Tibial artery (tissue), 4 donors: Measurements from ENCODE around the gene ACCSL.

Experiments used
- DNase-seq, 2 donors: peaks; one replicate each; pipeline ENCODE4 v3.0.0-alpha.2; 2019
- H3K27ac ChIP-seq, 2 donors: fragments of 200-600 bp; sonication (generic) in 1 of 2; 1 replicate in 1 of 2; 2 replicates in 1 of 2; pipeline ENCODE4 v1.5.1; 2018 to 2019; ENCODE audit warnings: mild to moderate bottlenecking in 1 of 2
- H3K27me3 ChIP-seq, 2 donors: fragments of 200-600 bp; sonication (generic) in 1 of 2; one replicate each; pipeline versions ENCODE4 v1.5.1 to v1.6.0; 2016 to 2019
- H3K36me3 ChIP-seq, 3 donors: fragments of 200-600 bp; sonication (generic) in 2 of 3; one replicate each; pipeline ENCODE4 v1.5.1; 2016 to 2019; ENCODE audit warnings: mild to moderate bottlenecking in 2 of 3
- H3K4me1 ChIP-seq, 4 donors: fragments of 200-600 bp; sonication (generic) in 2 of 4; 1 replicate in 3 of 4; 2 replicates in 1 of 4; pipeline ENCODE4 v1.5.1; 2016 to 2019
- H3K4me3 ChIP-seq, 2 donors: fragments of 200-600 bp; sonication (generic) in 1 of 2; 1 replicate in 1 of 2; 2 replicates in 1 of 2; pipeline ENCODE4 v1.5.1; 2018 to 2019; ENCODE audit warnings: mild to moderate bottlenecking in 2 of 2
- H3K9me3 ChIP-seq, 3 donors: fragments of 200-600 bp; sonication (generic) in 1 of 3; one replicate each; pipeline ENCODE4 v1.5.1; 2016 to 2019
- intact Hi-C: fragments of 100-400 bp; cut with DNase I; formaldehyde crosslinking; loops from one replicate; pipeline ENCODE4 v1.15.0; 2023; ENCODE audit warnings: low total_unique reads
- TF ChIP-seq, protein P1 (sequence below), 2 experiments: fragments of 200-600 bp in 1 of 2; fragments of 450-650 bp in 1 of 2; IDR thresholded peaks; one replicate each; pipeline ENCODE4 v1.5.1; 2017 to 2019; ENCODE audit warnings: antibody characterized with exemption in 2 of 2, mild to moderate bottlenecking in 1 of 2, moderate library complexity in 1 of 2

ACCSL gene

DNA sequence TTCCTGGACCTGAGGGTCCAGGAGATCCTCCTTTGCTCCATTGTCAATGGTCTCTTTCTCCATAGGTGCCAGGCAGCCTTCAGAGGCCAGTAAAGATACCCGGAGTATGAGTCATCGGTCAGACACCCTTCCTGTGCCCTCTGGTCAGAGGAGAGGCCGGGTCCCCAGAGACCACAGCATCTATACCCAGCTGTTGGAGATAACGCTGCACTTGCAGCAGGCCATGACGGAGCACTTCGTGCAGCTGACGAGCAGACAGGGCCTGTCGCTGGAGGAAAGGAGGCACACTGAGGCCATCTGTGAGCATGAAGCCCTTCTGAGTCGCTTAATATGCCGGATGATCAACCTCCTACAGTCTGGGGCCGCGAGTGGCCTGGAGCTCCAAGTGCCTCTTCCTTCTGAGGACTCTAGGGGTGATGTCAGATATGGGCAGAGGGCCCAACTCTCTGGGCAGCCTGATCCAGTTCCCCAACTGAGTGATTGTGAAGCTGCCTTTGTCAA is at the start of gene ACCSL:
Gene ACCSL (plus strand): TSS at position 51 of the 501 bp plus-strand sequence. CDS start 56 bp downstream, at position 107.
- Histone ChIP-seq H3K36me3 (no peaks in the 10 kb centered on the region), H3K27me3 (no peaks in the 10 kb centered on the region), H3K9me3 (no peaks in the 10 kb centered on the region), H3K27ac (no peak within 1 kb of the TSS), H3K4me1 (no peaks in the 10 kb centered on the region), H3K4me3 (no peak within 1 kb of the TSS)
- TF ChIP-seq, protein P1, sequence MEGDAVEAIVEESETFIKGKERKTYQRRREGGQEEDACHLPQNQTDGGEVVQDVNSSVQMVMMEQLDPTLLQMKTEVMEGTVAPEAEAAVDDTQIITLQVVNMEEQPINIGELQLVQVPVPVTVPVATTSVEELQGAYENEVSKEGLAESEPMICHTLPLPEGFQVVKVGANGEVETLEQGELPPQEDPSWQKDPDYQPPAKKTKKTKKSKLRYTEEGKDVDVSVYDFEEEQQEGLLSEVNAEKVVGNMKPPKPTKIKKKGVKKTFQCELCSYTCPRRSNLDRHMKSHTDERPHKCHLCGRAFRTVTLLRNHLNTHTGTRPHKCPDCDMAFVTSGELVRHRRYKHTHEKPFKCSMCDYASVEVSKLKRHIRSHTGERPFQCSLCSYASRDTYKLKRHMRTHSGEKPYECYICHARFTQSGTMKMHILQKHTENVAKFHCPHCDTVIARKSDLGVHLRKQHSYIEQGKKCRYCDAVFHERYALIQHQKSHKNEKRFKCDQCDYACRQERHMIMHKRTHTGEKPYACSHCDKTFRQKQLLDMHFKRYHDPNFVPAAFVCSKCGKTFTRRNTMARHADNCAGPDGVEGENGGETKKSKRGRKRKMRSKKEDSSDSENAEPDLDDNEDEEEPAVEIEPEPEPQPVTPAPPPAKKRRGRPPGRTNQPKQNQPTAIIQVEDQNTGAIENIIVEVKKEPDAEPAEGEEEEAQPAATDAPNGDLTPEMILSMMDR (IDR thresholded peaks at IDR 0.05), result no peak
- intact Hi-C loops, result no loop called here
- no peak for DNase-seq

DNA sequence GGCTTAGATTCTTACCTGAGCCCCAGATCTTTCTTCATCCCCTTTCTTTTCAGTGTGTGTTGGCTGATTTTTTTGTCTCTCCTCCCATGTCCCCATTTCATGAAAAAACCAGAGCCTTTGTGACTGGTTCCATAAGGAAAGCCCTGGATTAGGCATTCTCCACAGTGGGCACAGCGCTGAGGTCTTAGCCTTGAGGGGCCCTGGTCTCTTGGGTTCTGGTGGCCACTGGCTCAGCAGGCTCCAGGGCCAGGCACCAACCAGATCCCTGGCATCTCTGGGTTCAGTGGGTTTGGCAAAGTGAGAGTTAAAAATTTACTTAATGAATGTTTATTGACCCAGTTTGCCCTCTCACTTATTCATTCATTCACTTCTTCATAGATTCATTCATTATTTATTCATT is 49.5 kb upstream of the ACCSL start:
- Histone ChIP-seq H3K27ac (no peak overlapping the region), H3K36me3 (no peaks in the 10 kb centered on the region), H3K4me3 (no peak overlapping the region), H3K9me3 (no peaks in the 10 kb centered on the region), H3K4me1 (peaks cover 0 to 32% (median 19%) of the 10 kb centered on the region in 4 donors), H3K27me3 (no peaks in the 10 kb centered on the region)
- TF ChIP-seq, protein P1 (IDR thresholded peaks at IDR 0.05), result no peak
- DNase-seq, result peak in 1 of 2 donors; percentile 35
- intact Hi-C loops, result no loop called here

DNA sequence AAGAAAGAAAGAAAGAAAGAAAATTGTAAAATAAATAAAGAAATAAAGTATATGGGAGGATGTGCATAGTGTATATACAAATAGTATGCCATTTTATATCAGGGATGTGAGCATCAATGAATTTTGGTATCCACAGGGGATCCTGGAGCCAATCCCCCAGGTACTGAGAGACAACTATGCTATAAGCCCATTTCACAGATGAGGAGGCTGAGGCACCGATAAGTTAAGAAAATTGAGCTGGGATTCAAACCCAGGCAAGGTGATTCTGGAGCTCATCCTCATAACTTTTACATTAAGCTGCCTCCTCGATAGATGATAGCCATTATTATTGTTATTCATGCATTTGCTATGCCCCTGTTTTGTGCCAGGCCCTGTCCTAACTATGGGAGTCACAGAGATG is 47.0 kb upstream of the ACCSL start:
- no peaks in the 10 kb centered on the region for H3K36me3 ChIP-seq
- H3K4me3 ChIP-seq, result no peak overlapping the region
- TF ChIP-seq, protein P1 (IDR thresholded peaks at IDR 0.05), result no peak
- no peaks in the 10 kb centered on the region for H3K9me3 ChIP-seq
- no peaks in the 10 kb centered on the region for H3K27me3 ChIP-seq
- intact Hi-C loops, result no loop called here
- DNase-seq, result no peak
- peaks cover 0 to 48% (median 26%) of the 10 kb centered on the region in 4 donors for H3K4me1 ChIP-seq
- H3K27ac ChIP-seq, result no peak overlapping the region

DNA sequence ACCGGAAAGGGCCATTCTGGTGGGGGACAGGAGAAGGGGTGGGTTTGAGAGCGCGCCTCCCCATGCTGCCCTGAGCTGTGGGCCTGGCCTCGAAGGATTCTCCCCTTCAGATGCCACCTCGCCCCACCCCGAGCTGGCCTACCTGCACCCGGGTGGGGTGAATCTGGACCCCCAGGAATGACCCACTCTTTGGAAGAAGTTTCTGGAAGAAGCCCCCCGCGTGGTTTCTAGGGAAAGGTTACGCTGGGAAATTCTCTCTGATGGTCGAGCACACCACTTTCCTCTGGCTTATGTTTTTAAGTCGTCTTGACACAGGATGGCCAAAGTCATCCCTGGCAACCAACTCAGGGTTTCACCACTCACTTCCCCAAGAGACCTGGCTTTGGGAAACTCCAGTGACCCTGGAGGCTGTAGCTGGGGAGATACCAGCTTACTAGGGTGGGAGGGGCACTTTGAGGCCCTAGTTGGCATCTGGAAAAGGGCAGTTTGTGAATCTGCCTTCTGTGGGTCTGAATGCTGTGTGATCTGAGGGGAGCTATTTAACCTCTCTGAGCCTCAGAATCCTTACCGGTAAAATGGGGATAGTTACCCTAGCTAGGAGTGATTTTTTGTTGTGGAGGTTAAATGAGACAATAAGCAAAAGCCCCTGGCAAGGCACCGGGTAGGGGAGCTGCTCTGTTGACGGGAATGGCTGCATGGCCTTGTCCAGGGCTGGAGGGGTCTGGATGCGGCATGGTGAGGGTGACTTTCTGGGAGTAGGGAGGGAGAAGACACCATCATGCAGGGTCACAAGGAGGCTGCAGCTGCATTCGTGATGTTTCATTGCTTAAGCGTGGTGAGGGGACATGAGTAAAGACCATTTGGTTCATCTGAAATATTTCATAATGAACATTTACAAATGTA is 45.3 kb upstream of the ACCSL start:
- Histone ChIP-seq H3K27me3 (no peaks in the 10 kb centered on the region), H3K4me1 (peaks cover 0 to 65% (median 35%) of the 10 kb centered on the region in 4 donors), H3K36me3 (no peaks in the 10 kb centered on the region), H3K27ac (peak overlapping the region; percentile 42 to 50), H3K9me3 (no peaks in the 10 kb centered on the region), H3K4me3 (no peak overlapping the region)
- intact Hi-C loops, result no loop called here
- TF ChIP-seq, protein P1 (IDR thresholded peaks at IDR 0.05), result no peak
- peak in 1 of 2 donors; percentile 57 for DNase-seq

DNA sequence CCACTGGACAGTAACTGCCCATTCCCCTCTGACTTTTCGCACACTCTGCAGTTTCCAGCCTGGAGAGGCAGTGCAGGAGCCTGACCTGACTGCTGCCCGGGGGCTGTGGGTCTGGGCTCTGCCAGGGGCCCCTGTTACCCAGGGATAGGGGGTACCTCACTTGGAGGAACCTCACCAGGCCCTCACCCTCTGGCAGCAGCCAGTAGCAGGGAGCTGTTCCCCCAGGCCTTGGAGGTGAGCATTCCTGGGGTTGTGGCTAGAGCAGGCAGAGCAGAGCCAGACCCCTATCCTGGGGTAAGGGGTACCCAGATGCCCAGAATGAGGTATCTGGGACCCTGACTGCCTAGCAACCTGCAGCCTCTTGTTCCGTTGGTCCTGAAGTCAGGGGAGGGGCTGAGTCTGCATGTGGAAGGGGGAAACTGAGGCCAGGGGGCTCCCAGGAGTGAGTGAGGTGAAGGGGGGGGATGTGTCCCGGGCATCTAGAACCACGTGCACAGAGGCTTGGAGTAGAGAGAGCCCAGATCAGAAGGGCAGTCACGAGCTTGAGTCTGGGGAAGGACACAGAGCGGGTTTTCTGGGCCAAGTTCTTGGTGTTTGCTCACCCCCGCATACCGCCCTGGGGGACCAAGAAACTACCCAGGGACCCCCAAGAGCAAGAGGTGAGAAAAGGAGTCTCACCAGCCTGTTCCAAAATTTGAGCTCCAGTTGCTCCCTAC is 43.9 kb upstream of the ACCSL start:
- H3K27ac ChIP-seq, result peak overlapping the region; percentile 78 to 80
- H3K36me3 ChIP-seq, result no peaks in the 10 kb centered on the region
- H3K4me3 ChIP-seq, result no peak overlapping the region
- TF ChIP-seq, protein P1 (IDR thresholded peaks at IDR 0.05), result no peak
- H3K27me3 ChIP-seq, result no peaks in the 10 kb centered on the region
- no peaks in the 10 kb centered on the region for H3K9me3 ChIP-seq
- peaks cover 0 to 79% (median 35%) of the 10 kb centered on the region in 4 donors for H3K4me1 ChIP-seq
- intact Hi-C loops, result no loop called here
- peak; percentile 18 to 48 for DNase-seq
